Natural killer cell treated with Interleukin-12 subunit alpha and Interleukin-12 subunit beta and Interleukin-15 and Interleukin-18, amount 100 ng/mL, for 72 hours (primary cell): Measurements from ENCODE around the gene IQCC. TPM values are rescaled to one million over a fixed set of nuclear protein-coding genes. Genes with fewer than 3 reads are reported as not detected.

ENCODE experiments used
- ATAC-seq, 2 donors: fragments of 150-1000 bp; cut with Tn5 transposase in 1 of 2; sonication (Bioruptor Pico), chemical (Tn5 transposase) in 1 of 2; 2 replicates each; pipeline ENCODE4 v1.10.0; 2021
- DNase-seq: peaks from one replicate; pipeline ENCODE4 v3.0.0; 2022; ENCODE audit warnings: low spot score
- H3K27ac Mint-ChIP-seq, 2 donors: 1 replicate in 1 of 2; 2 replicates in 1 of 2; pipeline ENCODE4 v1.8.0; 2022; ENCODE audit warnings: mixed read lengths in 2 of 2, mild to moderate bottlenecking in 1 of 2, moderate library complexity in 1 of 2
- H3K27me3 Mint-ChIP-seq, 2 donors: 1 replicate in 1 of 2; 2 replicates in 1 of 2; pipeline ENCODE4 v1.8.0; 2022; ENCODE audit warnings: mixed read lengths in 2 of 2
- H3K36me3 Mint-ChIP-seq: one replicate; pipeline ENCODE4 v1.8.0; 2022; ENCODE audit warnings: mixed read lengths
- H3K4me1 Mint-ChIP-seq, 2 donors: 1 replicate in 1 of 2; 2 replicates in 1 of 2; pipeline ENCODE4 v1.8.0; 2022; ENCODE audit warnings: low read depth in 2 of 2, mixed read lengths in 2 of 2, mild to moderate bottlenecking in 1 of 2
- H3K4me3 Mint-ChIP-seq: one replicate; pipeline ENCODE4 v1.8.0; 2022; ENCODE audit warnings: mixed read lengths
- H3K9me3 Mint-ChIP-seq: 2 replicates; pipeline ENCODE4 v1.8.0; 2022; ENCODE audit warnings: mixed read lengths
- total RNA-seq, 2 donors: library from RNA; stranded (reverse); gene quantifications; one replicate each; pipeline ENCODE4 v1.2.3, GENCODE V29; 2022

Gene IQCC
- total RNA-seq, 2 donors from 2014 or later: 1.7 to 5.0 TPM

GRCh38 chr1:32182060-32182459, 23.4 kb upstream of the IQCC start:
- Mint-ChIP-seq H3K36me3 (peaks cover 42% of the 10 kb centered on the region), H3K27me3 (no peaks in the 10 kb centered on the region), H3K4me3 (peak overlapping the region; percentile 65), H3K4me1 (peaks cover 52 to 55% of the 10 kb centered on the region in 2 donors), H3K27ac (peak overlapping the region in 1 of 2 donors; percentile 99), H3K9me3 (no peaks in the 10 kb centered on the region)
- DNase-seq (no peak), ATAC-seq (no peak)

- Mint-ChIP-seq H3K4me3 (peak overlapping the region; percentile 70), H3K4me1 (peaks cover 49 to 52% of the 10 kb centered on the region in 2 donors)
- no peak for DNase-seq
Measured at GRCh38 chr1:32184650-32185049, 20.8 kb upstream of the IQCC start.

GRCh38 chr1:32186077-32186476, 19.4 kb upstream of the IQCC start:
- H3K27ac Mint-ChIP-seq: peak overlapping the region; percentile 55 to 65
- H3K36me3 Mint-ChIP-seq: peaks cover 44% of the 10 kb centered on the region
- H3K27me3 Mint-ChIP-seq: no peaks in the 10 kb centered on the region
- H3K4me1 Mint-ChIP-seq: peaks cover 38 to 41% of the 10 kb centered on the region in 2 donors
- peak overlapping the region; percentile 50 for H3K4me3 Mint-ChIP-seq
- DNase-seq: no peak
- no peak for ATAC-seq
- H3K9me3 Mint-ChIP-seq: no peaks in the 10 kb centered on the region

More at GRCh38 chr1:32184650-32185049, 20.8 kb upstream of the IQCC start:
- H3K27ac Mint-ChIP-seq: no peak overlapping the region
- H3K27me3 Mint-ChIP-seq: no peaks in the 10 kb centered on the region
- no peaks in the 10 kb centered on the region for H3K9me3 Mint-ChIP-seq
- H3K36me3 Mint-ChIP-seq: peaks cover 51% of the 10 kb centered on the region
- no peak for ATAC-seq

- H3K9me3 Mint-ChIP-seq: no peaks in the 10 kb centered on the region
- peaks cover 33 to 37% of the 10 kb centered on the region in 2 donors for H3K4me1 Mint-ChIP-seq
- ATAC-seq (no peak), DNase-seq (no peak)
- H3K4me3 Mint-ChIP-seq: peak overlapping the region; percentile 50
- H3K27me3 Mint-ChIP-seq: no peaks in the 10 kb centered on the region
- peaks cover 42% of the 10 kb centered on the region for H3K36me3 Mint-ChIP-seq
- peak overlapping the region; percentile 55 to 65 for H3K27ac Mint-ChIP-seq
Measured at GRCh38 chr1:32186491-32186890, 19.0 kb upstream of the IQCC start.

- Mint-ChIP-seq H3K9me3 (no peaks in the 10 kb centered on the region), H3K27me3 (no peaks in the 10 kb centered on the region), H3K36me3 (peaks cover 51% of the 10 kb centered on the region), H3K27ac (no peak overlapping the region), H3K4me3 (no peak overlapping the region), H3K4me1 (peaks cover 32 to 37% of the 10 kb centered on the region in 2 donors)
- ATAC-seq (no peak), DNase-seq (no peak)
Measured at GRCh38 chr1:32187850-32188249, 17.6 kb upstream of the IQCC start.

- DNase-seq: no peak
- H3K4me3 Mint-ChIP-seq: no peak overlapping the region
- peak overlapping the region in 1 of 2 donors; percentile 18 for H3K27ac Mint-ChIP-seq
- no peaks in the 10 kb centered on the region for H3K9me3 Mint-ChIP-seq
- peaks cover 22 to 37% of the 10 kb centered on the region in 2 donors for H3K4me1 Mint-ChIP-seq
- no peaks in the 10 kb centered on the region for H3K27me3 Mint-ChIP-seq
- H3K36me3 Mint-ChIP-seq: peaks cover 48% of the 10 kb centered on the region
- ATAC-seq: no peak
Measured at GRCh38 chr1:32192220-32192948, 13.1 kb upstream of the IQCC start.

- Mint-ChIP-seq H3K36me3 (peaks cover 38% of the 10 kb centered on the region), H3K27me3 (no peaks in the 10 kb centered on the region), H3K27ac (no peak overlapping the region), H3K9me3 (no peaks in the 10 kb centered on the region), H3K4me1 (peaks cover 26 to 42% of the 10 kb centered on the region in 2 donors), H3K4me3 (no peak overlapping the region)
- DNase-seq: no peak
- ATAC-seq: no peak
Measured at GRCh38 chr1:32194984-32195383, 10.5 kb upstream of the IQCC start.

- Mint-ChIP-seq H3K27me3 (no peaks in the 10 kb centered on the region), H3K4me3 (no peak overlapping the region), H3K9me3 (no peaks in the 10 kb centered on the region), H3K36me3 (peaks cover 38% of the 10 kb centered on the region), H3K4me1 (peaks cover 31 to 47% of the 10 kb centered on the region in 2 donors), H3K27ac (no peak overlapping the region)
- ATAC-seq (no peak), DNase-seq (no peak)
Measured at GRCh38 chr1:32195531-32195930, 9.9 kb upstream of the IQCC start.

GRCh38 chr1:32195972-32196823, 9.3 kb upstream of the IQCC start:
- no peaks in the 10 kb centered on the region for H3K9me3 Mint-ChIP-seq
- no peak for ATAC-seq
- H3K27ac Mint-ChIP-seq: no peak overlapping the region
- no peak overlapping the region for H3K4me3 Mint-ChIP-seq
- DNase-seq: no peak
- H3K36me3 Mint-ChIP-seq: peaks cover 38% of the 10 kb centered on the region
- H3K27me3 Mint-ChIP-seq: no peaks in the 10 kb centered on the region
- peaks cover 32 to 47% of the 10 kb centered on the region in 2 donors for H3K4me1 Mint-ChIP-seq

GRCh38 chr1:32197074-32197473, 8.4 kb upstream of the IQCC start:
- Mint-ChIP-seq H3K4me1 (peaks cover 40 to 50% of the 10 kb centered on the region in 2 donors), H3K27me3 (no peaks in the 10 kb centered on the region), H3K4me3 (no peak overlapping the region), H3K9me3 (no peaks in the 10 kb centered on the region), H3K36me3 (peaks cover 30% of the 10 kb centered on the region), H3K27ac (peak overlapping the region in 1 of 2 donors; percentile 18)
- no peak for ATAC-seq
- no peak for DNase-seq

GRCh38 chr1:32197837-32198236, 7.6 kb upstream of the IQCC start:
- DNase-seq (no peak), ATAC-seq (no peak)
- Mint-ChIP-seq H3K4me1 (peaks cover 46 to 52% of the 10 kb centered on the region in 2 donors), H3K9me3 (no peaks in the 10 kb centered on the region), H3K36me3 (peaks cover 25% of the 10 kb centered on the region), H3K27me3 (no peaks in the 10 kb centered on the region), H3K4me3 (no peak overlapping the region), H3K27ac (peak overlapping the region; percentile 18 to 87)

GRCh38 chr1:32198237-32199042, 7.0 kb upstream of the IQCC start:
- Mint-ChIP-seq H3K27ac (peak overlapping the region in 1 of 2 donors; percentile 87), H3K4me3 (peak overlapping the region; percentile 28), H3K36me3 (peaks cover 19% of the 10 kb centered on the region), H3K4me1 (peaks cover 46 to 49% of the 10 kb centered on the region in 2 donors), H3K9me3 (no peaks in the 10 kb centered on the region), H3K27me3 (no peaks in the 10 kb centered on the region)
- ATAC-seq (no peak), DNase-seq (no peak)

- Mint-ChIP-seq H3K4me1 (peaks cover 42 to 50% of the 10 kb centered on the region in 2 donors), H3K27ac (peak overlapping the region in 1 of 2 donors; percentile 94), H3K27me3 (no peaks in the 10 kb centered on the region), H3K36me3 (peaks cover 13% of the 10 kb centered on the region), H3K4me3 (no peak overlapping the region), H3K9me3 (no peaks in the 10 kb centered on the region)
- DNase-seq (no peak), ATAC-seq (no peak)
Measured at GRCh38 chr1:32199043-32199716, 6.3 kb upstream of the IQCC start.
